HEK293 (cell line): ENCODE data around the gene UQCC2.

Experiments used
- KLF10 ChIP-seq: fragments of 450-650 bp; IDR thresholded peaks from 2 replicates; pipeline ENCODE4 v1.5.1; 2018; ENCODE audit warnings: missing biosample characterization, mild to moderate bottlenecking, missing genetic modification characterization
- RBAK ChIP-seq: fragments of 450-650 bp; formaldehyde crosslinking; IDR thresholded peaks from 2 replicates; pipeline ENCODE4 v1.5.1; 2016; ENCODE audit warnings: missing biosample characterization, missing genetic modification characterization
- SCRT1 ChIP-seq: fragments of 450-650 bp; formaldehyde crosslinking; IDR thresholded peaks from 2 replicates; pipeline ENCODE4 v1.5.1; 2016; ENCODE audit warnings: missing biosample characterization, missing genetic modification characterization, borderline replicate concordance
- SP2 ChIP-seq: fragments of 450-650 bp; formaldehyde crosslinking; IDR thresholded peaks from 2 replicates; pipeline ENCODE4 v1.5.1; 2016; ENCODE audit warnings: missing biosample characterization, missing genetic modification characterization
- SP3 ChIP-seq: fragments of 450-650 bp; formaldehyde crosslinking; IDR thresholded peaks from 2 replicates; pipeline ENCODE4 v1.5.1; 2016; ENCODE audit warnings: missing biosample characterization, missing genetic modification characterization
- TCF7L2 ChIP-seq: IDR thresholded peaks from 2 replicates; pipeline ENCODE4 v1.6.1; 2011; ENCODE audit warnings: low read depth, mild to moderate bottlenecking, inconsistent platforms, low read length, moderate library complexity, borderline replicate concordance
- ZBTB1 ChIP-seq: fragments of 450-650 bp; formaldehyde crosslinking; IDR thresholded peaks from 2 replicates; pipeline ENCODE4 v1.5.1; 2016; ENCODE audit warnings: missing biosample characterization, missing genetic modification characterization
- ZBTB7A ChIP-seq: fragments of 450-650 bp; formaldehyde crosslinking; IDR thresholded peaks from 2 replicates; pipeline ENCODE4 v1.5.1; 2016; ENCODE audit warnings: low read depth, missing biosample characterization, missing genetic modification characterization
- ZEB2 ChIP-seq: fragments of 450-650 bp; formaldehyde crosslinking; IDR thresholded peaks from 2 replicates; pipeline ENCODE4 v1.5.1; 2016; ENCODE audit warnings: missing biosample characterization, missing genetic modification characterization
- ZNF121 ChIP-seq: fragments of 450-650 bp; formaldehyde crosslinking; IDR thresholded peaks from 2 replicates; pipeline ENCODE4 v1.5.1; 2016; ENCODE audit warnings: missing biosample characterization, missing genetic modification characterization
- ZNF146 ChIP-seq: fragments of 450-650 bp; formaldehyde crosslinking; IDR thresholded peaks from 2 replicates; pipeline ENCODE4 v1.5.1; 2016; ENCODE audit warnings: missing biosample characterization, missing genetic modification characterization
- ZNF16 ChIP-seq: fragments of 450-650 bp; formaldehyde crosslinking; IDR thresholded peaks from 2 replicates; pipeline ENCODE4 v1.5.1; 2016; ENCODE audit warnings: low read depth, missing biosample characterization, missing genetic modification characterization
- ZNF169 ChIP-seq: fragments of 450-650 bp; formaldehyde crosslinking; IDR thresholded peaks from 2 replicates; pipeline ENCODE4 v1.5.1; 2016; ENCODE audit warnings: missing biosample characterization, missing genetic modification characterization
- ZNF174 ChIP-seq: fragments of 450-650 bp; formaldehyde crosslinking; IDR thresholded peaks from 2 replicates; pipeline ENCODE4 v1.5.0; 2017; ENCODE audit warnings: missing biosample characterization, mild to moderate bottlenecking, missing genetic modification characterization
- ZNF274 ChIP-seq, 2 experiments: fragments of 200-500 bp in 1 of 2; fragments of 450-650 bp in 1 of 2; sonication (Bioruptor generic) in 1 of 2; formaldehyde crosslinking in 1 of 2; IDR thresholded peaks; 2 replicates each; pipeline versions ENCODE4 v1.5.1 to v1.6.1; 2014 to 2016; ENCODE audit warnings: borderline replicate concordance in 1 of 2, inconsistent platforms in 1 of 2, low read length in 1 of 2, missing biosample characterization in 1 of 2, missing genetic modification characterization in 1 of 2
- ZNF324 ChIP-seq: fragments of 450-650 bp; formaldehyde crosslinking; IDR thresholded peaks from 2 replicates; pipeline ENCODE4 v1.5.1; 2016; ENCODE audit warnings: missing biosample characterization, missing genetic modification characterization
- ZNF366 ChIP-seq: fragments of 450-650 bp; formaldehyde crosslinking; conservative IDR thresholded peaks from 2 replicates; pipeline ENCODE4 v1.5.1; 2016; ENCODE audit warnings: missing biosample characterization, missing genetic modification characterization
- ZNF48 ChIP-seq: fragments of 450-650 bp; formaldehyde crosslinking; IDR thresholded peaks from 2 replicates; pipeline ENCODE4 v1.5.1; 2016; ENCODE audit warnings: missing biosample characterization, missing genetic modification characterization
- ZNF501 ChIP-seq: fragments of 450-650 bp; formaldehyde crosslinking; IDR thresholded peaks from 2 replicates; pipeline ENCODE4 v1.5.1; 2016; ENCODE audit warnings: missing biosample characterization, missing genetic modification characterization
- ZNF585B ChIP-seq: fragments of 450-650 bp; formaldehyde crosslinking; IDR thresholded peaks from 2 replicates; pipeline ENCODE4 v1.5.1; 2016; ENCODE audit warnings: missing biosample characterization, missing genetic modification characterization
- ZNF624 ChIP-seq: fragments of 450-650 bp; formaldehyde crosslinking; IDR thresholded peaks from 2 replicates; pipeline ENCODE4 v1.5.1; 2017; ENCODE audit warnings: missing biosample characterization, missing genetic modification characterization
- ZNF629 ChIP-seq: fragments of 450-650 bp; formaldehyde crosslinking; IDR thresholded peaks from 2 replicates; pipeline ENCODE4 v1.5.1; 2017; ENCODE audit warnings: missing biosample characterization, missing genetic modification characterization
- ZNF658 ChIP-seq: fragments of 450-650 bp; formaldehyde crosslinking; IDR thresholded peaks from 2 replicates; pipeline ENCODE4; 2016; ENCODE audit warnings: missing biosample characterization, missing genetic modification characterization
- ZNF747 ChIP-seq: fragments of 450-650 bp; formaldehyde crosslinking; IDR thresholded peaks from 2 replicates; pipeline ENCODE4 v1.5.1; 2016; ENCODE audit warnings: missing biosample characterization, missing genetic modification characterization
- ZNF830 ChIP-seq: fragments of 450-650 bp; IDR thresholded peaks from 2 replicates; pipeline ENCODE4 v1.5.0; 2018; ENCODE audit warnings: missing biosample characterization, missing genetic modification characterization, low read depth, mild to moderate bottlenecking, moderate library complexity
- ZNF843 ChIP-seq: fragments of 450-650 bp; formaldehyde crosslinking; IDR thresholded peaks from 2 replicates; pipeline ENCODE4 v1.5.1; 2016; ENCODE audit warnings: missing biosample characterization, missing genetic modification characterization
- TF ChIP-seq, protein P1 (sequence below): fragments of 450-650 bp; formaldehyde crosslinking; IDR thresholded peaks from 2 replicates; pipeline ENCODE4 v1.5.1; 2017; ENCODE audit warnings: missing biosample characterization, mild to moderate bottlenecking, missing genetic modification characterization, moderate library complexity
- TF ChIP-seq, protein P2 (sequence below): fragments of 450-650 bp; formaldehyde crosslinking; IDR thresholded peaks from 2 replicates; pipeline ENCODE4 v1.5.1; 2016; ENCODE audit warnings: missing biosample characterization, missing genetic modification characterization
- TF ChIP-seq, protein P3 (sequence below): fragments of 450-650 bp; IDR thresholded peaks from 2 replicates; pipeline ENCODE4 v1.5.1; 2018; ENCODE audit warnings: missing biosample characterization, missing genetic modification characterization
- TF ChIP-seq, protein P4 (sequence below): fragments of 450-650 bp; formaldehyde crosslinking; IDR thresholded peaks from 2 replicates; pipeline ENCODE4 v1.5.1; 2016; ENCODE audit warnings: missing biosample characterization, missing genetic modification characterization
- TF ChIP-seq, protein P5 (sequence below): fragments of 450-650 bp; formaldehyde crosslinking; IDR thresholded peaks from 2 replicates; pipeline ENCODE4 v1.5.1; 2017; ENCODE audit warnings: missing biosample characterization, missing genetic modification characterization
- TF ChIP-seq, protein P6 (sequence below): fragments of 450-650 bp; formaldehyde crosslinking; IDR thresholded peaks from 2 replicates; pipeline ENCODE4 v1.5.1; 2016; ENCODE audit warnings: missing biosample characterization, missing genetic modification characterization, borderline replicate concordance

UQCC2 gene

DNA sequence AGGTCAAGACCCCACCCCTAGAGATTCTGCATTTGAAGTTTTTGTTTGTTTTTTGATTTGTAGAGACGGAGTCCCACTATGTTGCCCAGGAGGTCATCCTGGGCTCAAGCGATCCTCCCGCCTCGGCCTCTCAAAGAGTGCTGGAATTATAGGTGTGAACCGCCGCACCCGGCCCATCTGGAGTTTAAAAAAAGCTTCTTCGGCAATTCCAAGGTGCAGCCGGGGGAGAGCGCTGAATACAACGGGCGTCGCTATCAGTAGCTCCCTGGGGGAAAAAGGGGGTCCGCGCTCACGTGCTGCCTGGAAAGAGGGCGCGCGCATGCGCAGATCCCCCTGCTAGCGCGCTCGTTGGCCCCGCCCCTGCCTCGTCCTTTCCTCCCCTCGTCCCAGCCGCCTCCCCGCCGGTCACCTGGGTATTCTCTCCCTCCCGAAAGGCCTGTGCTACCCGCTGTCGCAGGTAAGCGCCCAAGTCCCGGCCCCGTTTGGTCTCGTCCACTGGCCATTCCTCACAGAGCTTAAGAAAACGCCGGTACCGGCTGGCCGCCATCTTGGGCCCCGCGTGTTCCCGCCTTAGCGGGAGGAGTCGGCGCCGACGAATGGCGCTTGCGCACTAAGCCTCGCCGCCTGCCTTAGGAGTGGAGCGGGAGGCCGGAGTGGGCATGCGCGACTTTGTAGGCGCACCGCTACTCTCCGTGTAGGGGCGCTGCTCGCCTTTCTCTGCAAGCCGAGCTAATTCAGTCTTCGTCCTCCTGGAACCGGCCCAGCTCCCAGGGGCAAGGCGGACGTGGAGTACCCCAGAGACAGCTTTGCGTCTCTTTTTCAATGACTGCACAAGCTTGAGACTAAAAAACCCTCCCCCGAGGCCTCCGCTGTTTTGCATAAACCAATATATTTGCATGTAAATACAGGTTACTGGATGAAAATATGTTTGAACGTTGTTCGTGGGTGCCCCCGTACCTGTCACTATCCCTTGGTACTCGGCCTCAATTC is at the start of gene UQCC2 (continued):
- peak; percentile 70 for TF ChIP-seq SP2 (tag by site-specific recombination)
- no peak for TF ChIP-seq ZNF658 (tag by site-specific recombination)
- TF ChIP-seq ZNF16 (tag by site-specific recombination) = no peak
- TF ChIP-seq, protein P1, sequence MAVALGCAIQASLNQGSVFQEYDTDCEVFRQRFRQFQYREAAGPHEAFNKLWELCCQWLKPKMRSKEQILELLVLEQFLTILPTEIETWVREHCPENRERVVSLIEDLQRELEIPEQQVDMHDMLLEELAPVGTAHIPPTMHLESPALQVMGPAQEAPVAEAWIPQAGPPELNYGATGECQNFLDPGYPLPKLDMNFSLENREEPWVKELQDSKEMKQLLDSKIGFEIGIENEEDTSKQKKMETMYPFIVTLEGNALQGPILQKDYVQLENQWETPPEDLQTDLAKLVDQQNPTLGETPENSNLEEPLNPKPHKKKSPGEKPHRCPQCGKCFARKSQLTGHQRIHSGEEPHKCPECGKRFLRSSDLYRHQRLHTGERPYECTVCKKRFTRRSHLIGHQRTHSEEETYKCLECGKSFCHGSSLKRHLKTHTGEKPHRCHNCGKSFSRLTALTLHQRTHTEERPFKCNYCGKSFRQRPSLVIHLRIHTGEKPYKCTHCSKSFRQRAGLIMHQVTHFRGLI = no peak
- TF ChIP-seq, protein P2, sequence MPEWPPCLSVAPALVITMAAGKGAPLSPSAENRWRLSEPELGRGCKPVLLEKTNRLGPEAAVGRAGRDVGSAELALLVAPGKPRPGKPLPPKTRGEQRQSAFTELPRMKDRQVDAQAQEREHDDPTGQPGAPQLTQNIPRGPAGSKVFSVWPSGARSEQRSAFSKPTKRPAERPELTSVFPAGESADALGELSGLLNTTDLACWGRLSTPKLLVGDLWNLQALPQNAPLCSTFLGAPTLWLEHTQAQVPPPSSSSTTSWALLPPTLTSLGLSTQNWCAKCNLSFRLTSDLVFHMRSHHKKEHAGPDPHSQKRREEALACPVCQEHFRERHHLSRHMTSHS (tag by site-specific recombination) = 0 out of 2 replicates have a peak, but pooled peaks have one; percentile 7
- no peak; the same call in 1 of the 2 replicates for TF ChIP-seq ZNF585B (tag by site-specific recombination)
- TF ChIP-seq ZNF274 (IDR thresholded peaks at IDR 0.05; ENCODE audit: low read length) = no peak
- no peak for TF ChIP-seq ZNF274 (tag by site-specific recombination; IDR thresholded peaks at IDR 0.05; ENCODE audit: borderline replicate concordance)
- TF ChIP-seq, protein P3, sequence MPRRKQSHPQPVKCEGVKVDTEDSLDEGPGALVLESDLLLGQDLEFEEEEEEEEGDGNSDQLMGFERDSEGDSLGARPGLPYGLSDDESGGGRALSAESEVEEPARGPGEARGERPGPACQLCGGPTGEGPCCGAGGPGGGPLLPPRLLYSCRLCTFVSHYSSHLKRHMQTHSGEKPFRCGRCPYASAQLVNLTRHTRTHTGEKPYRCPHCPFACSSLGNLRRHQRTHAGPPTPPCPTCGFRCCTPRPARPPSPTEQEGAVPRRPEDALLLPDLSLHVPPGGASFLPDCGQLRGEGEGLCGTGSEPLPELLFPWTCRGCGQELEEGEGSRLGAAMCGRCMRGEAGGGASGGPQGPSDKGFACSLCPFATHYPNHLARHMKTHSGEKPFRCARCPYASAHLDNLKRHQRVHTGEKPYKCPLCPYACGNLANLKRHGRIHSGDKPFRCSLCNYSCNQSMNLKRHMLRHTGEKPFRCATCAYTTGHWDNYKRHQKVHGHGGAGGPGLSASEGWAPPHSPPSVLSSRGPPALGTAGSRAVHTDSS (tag by site-specific recombination) = no peak
- TF ChIP-seq, protein P4, sequence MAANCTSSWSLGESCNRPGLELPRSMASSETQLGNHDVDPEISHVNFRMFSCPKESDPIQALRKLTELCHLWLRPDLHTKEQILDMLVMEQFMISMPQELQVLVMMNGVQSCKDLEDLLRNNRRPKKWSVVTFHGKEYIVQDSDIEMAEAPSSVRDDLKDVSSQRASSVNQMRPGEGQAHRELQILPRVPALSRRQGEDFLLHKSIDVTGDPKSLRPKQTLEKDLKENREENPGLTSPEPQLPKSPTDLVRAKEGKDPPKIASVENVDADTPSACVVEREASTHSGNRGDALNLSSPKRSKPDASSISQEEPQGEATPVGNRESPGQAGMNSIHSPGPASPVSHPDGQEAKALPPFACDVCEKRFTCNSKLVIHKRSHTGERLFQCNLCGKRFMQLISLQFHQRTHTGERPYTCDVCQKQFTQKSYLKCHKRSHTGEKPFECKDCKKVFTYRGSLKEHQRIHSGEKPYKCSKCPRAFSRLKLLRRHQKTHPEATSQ (tag by site-specific recombination) = no peak
- TF ChIP-seq ZNF629 = peak; percentile 57
- TF ChIP-seq ZNF624 (tag by site-specific recombination) = no peak
- 0 out of 2 replicates have a peak, but pooled peaks have one; percentile 53 for TF ChIP-seq ZNF843 (tag by site-specific recombination)
- TF ChIP-seq ZNF174 (tag by site-specific recombination) = no peak
- TF ChIP-seq SP3 (tag by site-specific recombination) = peak; percentile 87
- TF ChIP-seq ZNF121 = no peak
- TF ChIP-seq, protein P5, sequence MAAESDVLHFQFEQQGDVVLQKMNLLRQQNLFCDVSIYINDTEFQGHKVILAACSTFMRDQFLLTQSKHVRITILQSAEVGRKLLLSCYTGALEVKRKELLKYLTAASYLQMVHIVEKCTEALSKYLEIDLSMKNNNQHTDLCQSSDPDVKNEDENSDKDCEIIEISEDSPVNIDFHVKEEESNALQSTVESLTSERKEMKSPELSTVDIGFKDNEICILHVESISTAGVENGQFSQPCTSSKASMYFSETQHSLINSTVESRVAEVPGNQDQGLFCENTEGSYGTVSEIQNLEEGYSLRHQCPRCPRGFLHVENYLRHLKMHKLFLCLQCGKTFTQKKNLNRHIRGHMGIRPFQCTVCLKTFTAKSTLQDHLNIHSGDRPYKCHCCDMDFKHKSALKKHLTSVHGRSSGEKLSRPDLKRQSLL (tag by site-specific recombination) = no peak
- TF ChIP-seq ZBTB1 = no peak
- TF ChIP-seq ZEB2 (tag by site-specific recombination) = peak; percentile 98
- TF ChIP-seq ZNF48 (tag by site-specific recombination) = no peak
- TF ChIP-seq SCRT1 (tag by site-specific recombination) = no peak
- peak; percentile 68; the same call in 1 of the 2 replicates for TF ChIP-seq KLF10 (tag by site-specific recombination)
- no peak for TF ChIP-seq ZNF169 (tag by site-specific recombination)
- peak; percentile 88 for TF ChIP-seq ZBTB7A
- TF ChIP-seq TCF7L2 = no peak
- no peak for TF ChIP-seq RBAK
- peak; percentile 70; the same call in 1 of the 2 replicates for TF ChIP-seq ZNF501 (tag by site-specific recombination)
- TF ChIP-seq ZNF830 (tag by site-specific recombination) = no peak
- peak; percentile 89 for TF ChIP-seq ZNF366 (tag by site-specific recombination)
- peak; percentile 75; the same call in 1 of the 2 replicates for TF ChIP-seq ZNF324
- TF ChIP-seq, protein P6, sequence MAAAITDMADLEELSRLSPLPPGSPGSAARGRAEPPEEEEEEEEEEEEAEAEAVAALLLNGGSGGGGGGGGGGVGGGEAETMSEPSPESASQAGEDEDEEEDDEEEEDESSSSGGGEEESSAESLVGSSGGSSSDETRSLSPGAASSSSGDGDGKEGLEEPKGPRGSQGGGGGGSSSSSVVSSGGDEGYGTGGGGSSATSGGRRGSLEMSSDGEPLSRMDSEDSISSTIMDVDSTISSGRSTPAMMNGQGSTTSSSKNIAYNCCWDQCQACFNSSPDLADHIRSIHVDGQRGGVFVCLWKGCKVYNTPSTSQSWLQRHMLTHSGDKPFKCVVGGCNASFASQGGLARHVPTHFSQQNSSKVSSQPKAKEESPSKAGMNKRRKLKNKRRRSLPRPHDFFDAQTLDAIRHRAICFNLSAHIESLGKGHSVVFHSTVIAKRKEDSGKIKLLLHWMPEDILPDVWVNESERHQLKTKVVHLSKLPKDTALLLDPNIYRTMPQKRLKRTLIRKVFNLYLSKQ (tag by site-specific recombination) = no peak
- no peak for TF ChIP-seq ZNF747 (tag by site-specific recombination)
- no peak for TF ChIP-seq ZNF146 (tag by site-specific recombination)
